Cerebellar cortex (tissue), 1 donor: ENCODE data around the gene PLPPR2.
A peak's percentile ranks its signal among the peaks of the same experiment; 100 is the strongest.
"Not testable (repeated sequence)": the region's sequence is repeated elsewhere in the genome, so short reads cannot be mapped to it uniquely, and the experiment has no call there.

Experiments used
- DNase-seq: peaks from one replicate; pipeline ENCODE4 v3.0.0-alpha.2; 2015; ENCODE audit warnings: low spot score

The PLPPR2 gene

GRCh38 chr19:11355160-11356073, at the start of gene PLPPR2:
TSS of gene PLPPR2 (plus strand) at chr19:11355432. CDS start at chr19:11357674, 2,242 bp downstream.
- DNase-seq: peak; percentile 93

DNA sequence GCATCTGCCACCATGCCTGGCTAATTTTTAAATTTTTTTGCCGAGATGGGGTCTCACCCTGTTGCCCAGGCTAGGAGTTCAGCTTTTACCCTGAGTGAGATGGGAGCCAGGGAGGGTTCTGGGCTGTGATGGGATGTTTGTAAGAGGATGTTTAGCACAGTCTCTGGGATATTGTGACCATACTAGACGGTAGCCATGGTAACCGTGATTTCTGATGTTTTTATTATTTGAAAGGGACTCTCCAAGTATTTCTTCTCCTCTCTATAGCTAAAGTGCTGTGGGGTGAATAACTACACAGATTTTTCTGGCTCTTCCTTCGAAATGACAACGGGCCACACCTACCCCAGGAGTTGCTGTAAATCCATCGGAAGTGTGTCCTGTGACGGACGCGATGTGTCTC, 48.9 kb upstream of the PLPPR2 start:
- DNase-seq: no peak

DNA sequence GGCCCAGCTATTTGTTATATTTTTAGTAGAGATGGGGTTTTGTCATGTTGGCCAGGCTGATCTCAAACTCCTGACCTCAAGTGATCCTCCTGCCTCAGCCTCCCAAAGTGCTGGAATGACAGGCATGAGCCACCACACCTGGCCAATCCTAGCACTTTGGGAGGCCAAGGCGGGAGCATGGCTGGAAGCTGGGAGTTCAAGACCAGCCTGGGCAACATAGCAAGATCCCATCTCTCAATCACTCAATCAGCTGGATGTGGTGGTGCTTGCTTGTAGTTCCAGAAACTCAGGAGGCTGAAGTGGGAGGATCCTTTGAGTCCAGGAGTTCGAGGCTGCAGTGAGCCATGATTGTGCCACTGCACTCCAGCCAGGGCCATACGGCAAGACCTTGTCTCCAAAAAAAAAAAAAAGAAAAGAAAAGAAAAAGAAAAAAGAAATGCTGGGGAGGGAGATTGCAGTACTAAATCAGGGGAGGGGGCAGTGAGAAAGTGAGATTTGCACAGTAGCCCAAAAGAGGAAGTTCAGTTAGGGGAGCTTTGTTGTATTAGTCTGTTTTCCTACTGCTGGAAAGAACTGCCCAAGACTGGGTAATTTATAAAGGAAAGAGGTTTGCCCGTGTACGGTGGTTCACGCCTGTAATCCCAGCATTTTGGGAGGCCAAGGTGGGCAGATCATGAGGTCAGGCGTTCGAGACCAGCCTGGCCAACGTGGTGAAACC, 34.8 kb upstream of the PLPPR2 start:
- not testable (repeated sequence) for DNase-seq

DNA sequence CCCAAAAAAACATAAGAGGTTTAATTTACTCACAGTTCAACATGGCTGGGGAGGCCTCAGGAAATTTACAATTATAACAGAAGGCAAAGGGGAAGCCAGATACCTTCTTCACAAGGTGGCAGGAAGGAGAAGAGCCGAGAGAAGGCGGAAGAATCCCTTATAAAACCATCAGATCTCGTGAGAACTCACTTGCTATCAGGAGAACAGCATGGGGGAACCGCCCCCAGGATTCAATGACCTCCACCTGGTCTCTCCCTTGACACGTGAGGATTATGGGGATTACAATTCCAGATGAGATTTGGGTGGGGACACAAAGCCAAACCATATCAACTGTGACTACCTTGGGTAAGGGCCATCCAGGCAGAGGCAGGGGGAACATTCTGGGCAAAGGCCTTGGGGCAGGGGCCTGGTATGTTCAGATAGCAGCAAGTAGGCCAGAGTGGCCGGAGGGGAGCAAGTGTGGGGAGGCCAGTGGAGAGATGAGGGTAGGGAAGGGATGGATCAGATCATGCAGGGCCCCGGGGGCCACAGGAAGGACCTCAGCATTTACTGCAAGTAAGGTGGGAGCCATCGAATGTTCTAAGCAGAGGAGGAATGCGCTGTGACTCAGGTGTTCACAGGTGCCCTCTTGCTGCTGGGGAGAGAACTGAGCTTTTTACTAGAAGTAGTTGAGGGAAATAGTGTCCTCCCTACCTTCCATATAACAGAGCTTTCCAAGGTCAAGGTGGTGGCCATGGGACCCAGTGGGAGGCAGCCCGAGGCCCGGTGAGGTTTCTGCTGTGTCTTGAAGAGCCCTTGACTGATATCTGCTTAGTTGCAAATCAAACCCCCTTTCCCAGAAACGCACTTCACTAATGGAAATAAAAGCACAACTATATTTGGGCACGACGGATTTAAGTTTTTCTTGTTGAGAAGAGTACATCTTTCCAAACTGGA, 33.8 kb upstream of the PLPPR2 start:
- no peak for DNase-seq

- DNase-seq: no peak
Observed at GRCh38 chr19:11322269-11323024, 32.8 kb upstream of the PLPPR2 start.

GRCh38 chr19:11323601-11324078, 31.6 kb upstream of the PLPPR2 start:
- no peak for DNase-seq

DNA sequence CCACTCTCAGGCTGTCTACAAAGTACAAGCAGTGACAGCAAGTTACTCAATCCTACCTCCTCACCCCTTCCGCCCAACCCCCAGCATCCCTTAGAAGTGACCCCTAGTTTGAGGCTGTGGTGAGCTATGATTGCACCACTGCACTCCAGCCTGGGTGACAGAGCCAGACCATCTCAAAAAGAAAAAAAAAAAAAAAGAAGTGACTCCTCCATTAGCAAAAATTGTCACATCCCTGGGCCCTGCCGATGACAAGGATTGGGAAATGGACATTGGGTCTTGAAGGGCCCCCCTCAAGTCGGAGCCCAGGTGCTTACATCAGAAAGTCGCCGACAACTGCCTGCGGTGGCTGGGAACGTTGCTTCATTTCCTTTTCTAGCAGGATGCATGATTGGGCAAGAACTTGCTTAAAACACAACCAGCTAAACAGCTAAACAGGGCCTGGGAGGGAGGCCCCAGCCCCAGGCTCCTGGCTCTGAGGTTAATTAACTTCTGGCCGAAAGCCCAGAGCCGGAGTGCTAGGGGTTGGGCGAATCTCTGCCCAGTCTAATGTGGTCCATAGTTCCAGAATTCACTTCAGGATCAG, 31.1 kb upstream of the PLPPR2 start:
- peak; percentile 80 for DNase-seq

GRCh38 chr19:11324748-11325389, 30.4 kb upstream of the PLPPR2 start:
- DNase-seq: peak; percentile 37

- DNase-seq: no peak
Observed at GRCh38 chr19:11325544-11325943, 29.7 kb upstream of the PLPPR2 start.

GRCh38 chr19:11330127-11330526, 25.1 kb upstream of the PLPPR2 start:
- no peak for DNase-seq

DNA sequence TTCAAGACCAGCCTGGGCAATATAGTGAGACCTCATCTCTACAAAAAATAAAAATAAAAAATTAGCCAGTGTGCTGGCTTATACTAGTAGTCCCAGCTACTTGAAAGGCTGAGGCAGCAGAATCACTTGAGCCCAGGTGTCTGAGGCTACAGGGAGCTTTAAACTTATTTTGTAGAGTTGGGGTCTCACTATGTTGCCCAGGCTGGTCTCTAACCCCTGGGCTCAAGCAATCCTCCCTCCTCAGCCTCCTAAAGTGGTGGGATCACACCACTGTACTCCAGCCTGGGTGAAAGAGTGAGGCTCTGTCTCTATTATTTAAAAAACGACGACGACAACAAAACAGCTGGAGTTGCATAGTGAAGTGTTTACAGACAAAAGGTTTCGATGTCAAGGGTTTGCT, 23.7 kb upstream of the PLPPR2 start:
- DNase-seq: no peak

GRCh38 chr19:11332822-11333221, 22.4 kb upstream of the PLPPR2 start:
- no peak for DNase-seq

DNA sequence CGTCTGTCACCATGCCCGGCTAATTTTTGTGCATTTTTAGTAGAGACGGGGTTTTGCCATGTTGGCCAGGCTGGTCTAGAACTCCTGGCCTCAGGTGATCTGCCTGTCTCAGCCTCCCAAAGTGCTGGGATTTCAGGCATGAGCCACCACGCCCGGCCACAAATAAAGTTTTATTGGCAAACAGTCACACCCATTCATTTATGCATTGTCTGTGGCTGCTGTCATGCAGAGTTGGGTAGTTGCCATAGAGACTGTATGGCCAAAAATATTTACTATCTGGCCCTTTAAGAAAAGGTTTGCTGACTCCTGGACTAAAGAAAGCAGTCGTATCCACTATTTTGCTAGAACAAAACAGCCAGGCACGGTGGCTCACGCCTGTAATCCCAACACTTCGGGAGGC, 21.4 kb upstream of the PLPPR2 start:
- DNase-seq: not testable (repeated sequence)

DNA sequence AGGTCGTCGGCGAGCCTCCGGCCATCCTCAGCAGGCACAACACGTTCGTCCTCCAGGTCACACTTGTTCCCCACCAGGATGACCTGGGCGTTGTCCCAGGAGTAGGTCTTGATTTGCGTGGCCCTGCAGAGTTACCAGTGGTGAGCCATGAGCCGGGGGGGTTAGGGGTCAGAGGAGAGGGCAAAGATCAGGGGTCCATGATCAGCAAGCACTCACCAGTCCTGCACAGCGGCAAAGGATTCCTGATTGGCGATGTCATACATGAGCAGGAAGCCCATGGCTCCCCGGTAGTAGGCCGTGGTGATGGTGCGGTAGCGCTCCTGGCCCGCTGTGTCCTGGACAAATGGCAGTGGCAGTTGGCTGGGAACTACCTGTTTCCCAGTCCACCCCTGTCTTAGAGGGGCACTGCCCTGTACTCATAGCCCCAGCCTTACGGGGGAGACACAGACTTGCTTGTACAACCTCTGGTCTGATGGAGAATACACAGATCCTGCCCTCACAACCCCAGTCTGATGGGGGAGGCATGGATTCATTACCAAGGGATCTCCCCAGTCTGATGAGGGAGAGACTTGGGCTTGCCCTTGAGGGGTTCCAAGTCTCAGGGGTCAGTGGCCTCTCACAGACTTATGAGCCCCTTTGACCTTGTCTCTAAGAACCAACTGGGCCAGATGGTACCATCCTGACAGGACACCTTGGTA, 19.6 kb upstream of the PLPPR2 start:
- no peak for DNase-seq

DNA sequence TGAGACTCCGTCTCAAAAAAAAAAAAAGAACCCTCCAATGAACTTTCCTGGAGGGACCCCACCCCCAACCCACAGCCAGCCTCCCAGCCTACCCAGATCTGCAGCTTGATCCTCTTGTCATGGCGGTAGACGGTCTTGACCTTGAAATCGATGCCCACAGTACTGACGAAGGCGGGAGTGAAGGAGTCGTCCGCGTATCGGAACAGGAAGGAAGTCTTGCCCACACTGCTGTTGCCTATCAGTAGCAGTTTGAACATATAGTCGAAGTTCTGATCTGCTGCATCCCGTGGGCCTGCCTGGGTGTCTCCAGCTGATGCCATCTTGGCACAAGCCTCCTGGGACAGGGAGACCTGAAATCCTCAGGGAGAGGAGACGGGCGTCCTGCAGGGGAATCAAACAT, 18.2 kb upstream of the PLPPR2 start:
- no peak for DNase-seq

DNA sequence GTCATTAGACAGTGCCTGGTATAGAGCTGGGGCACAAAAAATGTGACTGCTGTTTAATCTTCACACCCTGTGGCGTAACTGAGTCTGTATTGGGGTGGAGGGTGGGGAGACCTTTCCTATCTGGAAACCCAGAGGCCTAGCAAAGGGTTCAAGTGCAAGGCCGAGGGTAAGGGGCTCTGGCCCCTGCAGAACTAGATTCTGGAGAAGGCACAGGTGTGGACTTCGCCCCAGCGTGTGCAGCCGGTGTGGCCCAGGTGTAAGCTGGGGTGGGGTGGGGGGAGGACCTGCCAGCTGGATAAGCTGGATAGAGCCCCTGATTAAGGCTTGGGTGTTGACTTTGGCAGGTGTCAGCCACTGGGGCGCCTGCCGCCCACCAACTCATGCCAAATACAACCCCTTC, 17.1 kb upstream of the PLPPR2 start:
- no peak for DNase-seq

- DNase-seq: no peak
Observed at GRCh38 chr19:11338569-11339253, 16.5 kb upstream of the PLPPR2 start.

DNA sequence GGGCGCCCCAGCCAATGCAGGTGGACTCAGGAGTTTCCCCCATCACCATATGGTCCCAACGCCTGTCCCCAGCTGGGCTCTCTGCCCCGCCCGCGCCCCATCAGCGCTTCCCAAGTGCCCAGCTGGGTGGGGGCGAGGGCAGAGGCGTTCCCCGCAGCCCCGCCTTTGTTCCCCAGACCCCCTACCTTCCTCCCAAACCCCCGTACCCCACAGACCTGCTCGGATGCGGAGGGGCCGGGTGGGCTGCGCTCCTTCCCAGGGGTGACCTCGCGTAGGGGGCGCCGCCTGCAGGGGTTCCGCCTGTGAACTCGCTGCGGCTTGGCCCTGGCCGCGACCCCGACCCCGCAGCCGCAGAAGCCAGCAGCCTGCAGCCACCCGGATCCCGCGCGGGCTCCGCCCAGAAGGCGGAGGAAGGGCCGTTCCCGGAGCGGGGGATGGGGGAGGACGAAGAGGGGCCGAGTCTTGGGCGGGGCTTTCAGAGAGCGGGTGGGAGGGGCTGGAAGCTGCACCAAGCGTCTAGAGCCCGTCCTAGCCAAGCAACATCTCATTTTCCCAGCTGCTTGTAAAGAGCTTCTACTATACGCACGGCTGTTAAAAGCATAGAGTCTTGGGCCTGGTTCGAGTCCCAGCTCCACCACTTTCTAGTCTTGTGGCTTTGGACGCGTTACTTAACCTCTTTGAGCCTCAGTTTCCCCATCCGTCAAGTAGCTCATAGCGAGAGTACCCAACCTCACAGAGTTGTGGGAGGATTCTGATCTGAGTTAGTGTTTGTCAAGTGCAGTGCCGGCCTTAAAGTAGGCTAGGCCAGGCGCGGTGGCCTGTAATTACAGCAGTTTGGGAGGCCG, 15.8 kb upstream of the PLPPR2 start, which contains the start of gene RAB3D:
Gene RAB3D, minus strand, starts transcription at position 404 of the 845 bp plus-strand sequence. CDS start 2,258 bp downstream, outside the sequence.
- DNase-seq: peak; percentile 91
